Fibroblast of mammary gland (primary cell): ENCODE measurements around the gene NPFFR2.
"Not testable (repeated sequence)": the region's sequence is repeated elsewhere in the genome, so short reads cannot be mapped to it uniquely, and the experiment has no call there.

Source experiments
- DNase-seq: peaks from one replicate; pipeline ENCODE4 v3.0.0-alpha.2; 2010; ENCODE audit warnings: low read depth
- H3K4me3 ChIP-seq: 2 replicates; pipeline ENCODE4 v1.5.1; 2011; ENCODE audit warnings: low read depth, mild to moderate bottlenecking, low read length, moderate library complexity; ENCODE audit not compliant: control insufficient read depth
- CTCF ChIP-seq: conservative IDR thresholded peaks from 2 replicates; pipeline ENCODE4 v1.5.1; 2011; ENCODE audit warnings: low read depth, low read length, inconsistent platforms; ENCODE audit not compliant: control insufficient read depth, insufficient read depth

Gene NPFFR2

GRCh38 chr4:72144241-72144640 is 112.4 kb downstream of the NPFFR2 start:
- no peak for TF ChIP-seq CTCF
- H3K4me3 ChIP-seq, result no peak overlapping the region
- no peak for DNase-seq

- TF ChIP-seq CTCF, result no peak
- no peak for DNase-seq
- no peak overlapping the region for H3K4me3 ChIP-seq
These were observed 120.9 kb downstream of the NPFFR2 start for GRCh38 chr4:72152731-72153130.

GRCh38 chr4:72153634-72154033 is 121.8 kb downstream of the NPFFR2 start:
- H3K4me3 ChIP-seq, DNase-seq: not testable (repeated sequence)

GRCh38 chr4:72169285-72169684 is 137.5 kb downstream of the NPFFR2 start:
- DNase-seq, H3K4me3 ChIP-seq: not testable (repeated sequence)

GRCh38 chr4:72169861-72170260 is 138.1 kb downstream of the NPFFR2 start:
- H3K4me3 ChIP-seq, result no peak overlapping the region
- DNase-seq, result no peak
- no peak for TF ChIP-seq CTCF

GRCh38 chr4:72171761-72172160 is 140.0 kb downstream of the NPFFR2 start:
- no peak for DNase-seq
- TF ChIP-seq CTCF, result no peak
- H3K4me3 ChIP-seq, result no peak overlapping the region

- DNase-seq, result no peak
- H3K4me3 ChIP-seq, result no peak overlapping the region
- TF ChIP-seq CTCF, result no peak
These were observed 147.5 kb downstream of the NPFFR2 start for GRCh38 chr4:72179342-72179741.

GRCh38 chr4:72186714-72187113 is 154.9 kb downstream of the NPFFR2 start:
- no peak for DNase-seq
- H3K4me3 ChIP-seq, result no peak overlapping the region
- no peak for TF ChIP-seq CTCF
